AG10803 (cell line): ENCODE data around the gene PCNX3.

Experiments
- DNase-seq: peaks from one replicate; pipeline ENCODE4 v3.0.0; 2010; ENCODE audit warnings: low read depth
- H3K4me3 ChIP-seq: 2 replicates; pipeline ENCODE4 v1.5.1; 2011; ENCODE audit warnings: mild to moderate bottlenecking, low read length, control low read depth
- CTCF ChIP-seq: conservative IDR thresholded peaks from 2 replicates; pipeline ENCODE4 v1.5.1; 2011; ENCODE audit warnings: mild to moderate bottlenecking, low read length, control low read depth, inconsistent platforms

The PCNX3 gene

GRCh38 chr11:65611028-65611757, 4.4 kb upstream of the PCNX3 start:
- peak overlapping the region; percentile 17; the same call in 1 of the 2 replicates for H3K4me3 ChIP-seq
- no peak for TF ChIP-seq CTCF
- DNase-seq, result no peak

- no peak for DNase-seq
- H3K4me3 ChIP-seq, result peak overlapping the region; percentile 95
- TF ChIP-seq CTCF, result no peak
These were observed 3.6 kb upstream of the PCNX3 start for GRCh38 chr11:65611758-65612603.

GRCh38 chr11:65612691-65613090, 2.9 kb upstream of the PCNX3 start:
- no peak for DNase-seq
- peak overlapping the region; percentile 95 for H3K4me3 ChIP-seq
- TF ChIP-seq CTCF, result no peak

- no peak for TF ChIP-seq CTCF
- no peak for DNase-seq
- H3K4me3 ChIP-seq, result peak overlapping the region; percentile 95
These were observed 2.3 kb upstream of the PCNX3 start for GRCh38 chr11:65613091-65613928.

- H3K4me3 ChIP-seq, result peak overlapping the region; percentile 83
- no peak for TF ChIP-seq CTCF
- DNase-seq, result no peak
These were observed 486 bp downstream of the PCNX3 start for GRCh38 chr11:65615950-65616574.

GRCh38 chr11:65616575-65617001, 1.0 kb downstream of the PCNX3 start:
- TF ChIP-seq CTCF, result no peak
- peak overlapping the region; percentile 83 for H3K4me3 ChIP-seq
- DNase-seq, result no peak
